HG02678 (cell line): ENCODE data around the gene AADACL4.
"Not testable (repeated sequence)": the region's sequence is repeated elsewhere in the genome, so short reads cannot be mapped to it uniquely, and the experiment has no call there.

Experiments
- ATAC-seq: cut with Tn5 transposase; IDR thresholded peaks from one replicate; pipeline ENCODE4 v1.9.1; 2021; ENCODE audit warnings: mild to moderate bottlenecking, moderate library complexity; ENCODE audit not compliant: unreplicated experiment

Gene AADACL4

DNA sequence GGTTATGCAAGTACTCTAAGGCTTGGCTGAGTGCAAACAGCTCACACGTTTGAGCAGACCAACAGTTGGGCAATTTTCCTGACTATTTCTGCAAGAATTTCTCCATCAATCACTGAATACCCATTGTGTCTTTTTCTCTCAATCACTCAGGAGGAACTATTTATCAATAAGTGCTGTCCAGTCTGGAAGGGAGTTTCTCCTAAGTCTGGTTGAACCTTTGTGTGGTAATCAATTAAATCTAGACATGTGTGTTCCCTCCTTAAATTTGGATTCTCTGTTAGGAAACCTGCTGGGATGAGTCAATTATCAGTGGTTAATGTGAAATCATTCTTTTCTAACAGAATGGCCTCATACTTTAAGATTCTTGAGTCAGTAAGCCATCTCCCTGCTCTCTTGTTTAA is 65.2 kb downstream of the AADACL4 start:
- ATAC-seq, result no peak

DNA sequence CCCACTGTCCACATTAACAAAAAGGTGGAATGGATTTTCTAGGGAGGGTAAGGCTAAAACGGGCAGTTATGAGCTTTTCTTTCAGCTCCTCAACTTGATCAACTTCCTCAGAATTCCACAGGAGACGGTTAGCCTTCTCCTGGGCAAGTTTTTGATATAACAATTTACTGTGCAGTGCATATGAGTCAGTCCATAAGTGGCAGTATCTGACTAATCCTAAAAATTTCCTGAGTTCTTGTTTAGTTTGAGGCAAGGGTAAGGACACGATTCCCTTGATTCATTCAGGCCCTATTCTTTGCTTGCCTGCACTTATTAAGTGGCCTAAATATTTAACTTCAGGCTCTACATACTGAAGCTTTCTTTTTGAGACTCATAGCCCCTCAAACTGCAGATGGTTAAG is 65.8 kb downstream of the AADACL4 start:
- ATAC-seq, result no peak

DNA sequence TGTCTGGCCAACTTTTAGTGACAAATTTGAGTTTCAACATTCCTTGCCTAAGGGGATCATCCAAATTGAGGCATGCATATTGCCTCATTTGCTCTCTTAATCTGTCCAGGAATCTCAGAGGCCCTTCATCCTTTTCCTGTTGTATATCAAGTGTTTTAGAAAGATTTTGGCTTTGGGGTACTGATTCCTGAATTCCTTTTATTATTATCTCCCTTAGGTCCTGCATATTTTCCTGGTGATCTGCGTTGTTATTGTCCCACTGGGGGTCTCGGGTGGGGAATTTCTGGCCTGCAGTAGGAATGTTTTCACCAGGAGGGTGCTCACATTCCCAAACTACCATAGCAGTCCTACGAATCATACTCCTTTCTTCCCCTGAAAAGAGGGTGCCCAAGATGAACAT is 67.7 kb downstream of the AADACL4 start:
- ATAC-seq, result no peak

DNA sequence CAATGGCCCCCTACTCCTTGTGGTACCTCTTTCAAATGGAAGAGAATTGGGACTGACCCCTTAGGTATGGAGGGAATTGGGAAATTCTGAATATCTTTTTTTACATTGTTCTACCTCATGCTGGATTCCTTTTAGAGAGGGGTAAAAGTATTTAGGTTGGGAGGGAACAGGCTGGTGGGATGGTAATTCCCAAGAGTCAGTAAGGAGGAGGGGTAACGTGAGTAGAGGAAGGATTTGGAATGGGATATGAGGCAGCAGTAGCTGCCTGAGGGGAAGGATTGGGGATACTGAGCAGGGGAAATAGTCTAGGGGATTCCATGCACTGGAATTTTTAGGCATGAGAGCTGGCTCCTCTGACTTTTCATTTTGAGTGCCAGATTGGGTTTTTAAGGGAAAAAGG is 68.2 kb downstream of the AADACL4 start:
- ATAC-seq, result no peak

DNA sequence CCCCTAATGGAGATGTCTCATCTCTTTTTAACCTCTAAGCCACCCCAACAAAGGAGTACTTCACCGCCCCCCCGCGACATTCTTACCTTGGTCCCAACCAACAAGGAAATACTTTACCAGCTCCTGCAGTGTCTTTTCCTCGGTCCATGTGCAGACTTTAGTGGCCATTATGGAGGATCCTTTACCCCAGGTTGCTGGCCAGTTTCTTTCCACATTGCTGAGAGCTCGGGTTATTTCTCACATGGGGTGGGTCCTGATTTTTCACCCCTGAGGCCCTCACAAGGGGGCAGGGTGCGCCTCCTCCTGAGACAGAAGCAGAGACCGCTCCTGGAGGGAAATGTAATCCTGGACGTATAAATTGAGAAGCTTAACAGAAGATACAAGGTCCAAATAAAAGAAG is 69.0 kb downstream of the AADACL4 start:
- ATAC-seq, result no peak

DNA sequence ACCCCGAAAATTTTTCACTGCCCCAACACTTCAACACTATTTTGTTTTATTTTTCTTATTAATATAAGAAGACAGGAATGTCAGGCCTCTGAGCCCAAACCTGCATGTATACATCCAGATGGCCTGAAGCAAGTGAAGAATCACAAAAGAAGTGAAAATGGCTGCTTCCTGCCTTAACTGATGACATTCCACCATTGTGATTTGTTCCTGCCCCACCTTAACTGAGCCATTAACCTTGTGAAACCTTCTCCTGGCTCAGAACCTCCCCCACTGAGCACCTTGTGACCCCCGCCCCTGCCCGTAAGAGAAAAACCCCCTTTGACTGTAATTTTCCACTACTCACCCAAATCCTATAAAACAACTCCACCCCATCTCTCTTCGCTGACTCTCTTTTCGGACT is 69.8 kb downstream of the AADACL4 start:
- ATAC-seq, result not testable (repeated sequence)

DNA sequence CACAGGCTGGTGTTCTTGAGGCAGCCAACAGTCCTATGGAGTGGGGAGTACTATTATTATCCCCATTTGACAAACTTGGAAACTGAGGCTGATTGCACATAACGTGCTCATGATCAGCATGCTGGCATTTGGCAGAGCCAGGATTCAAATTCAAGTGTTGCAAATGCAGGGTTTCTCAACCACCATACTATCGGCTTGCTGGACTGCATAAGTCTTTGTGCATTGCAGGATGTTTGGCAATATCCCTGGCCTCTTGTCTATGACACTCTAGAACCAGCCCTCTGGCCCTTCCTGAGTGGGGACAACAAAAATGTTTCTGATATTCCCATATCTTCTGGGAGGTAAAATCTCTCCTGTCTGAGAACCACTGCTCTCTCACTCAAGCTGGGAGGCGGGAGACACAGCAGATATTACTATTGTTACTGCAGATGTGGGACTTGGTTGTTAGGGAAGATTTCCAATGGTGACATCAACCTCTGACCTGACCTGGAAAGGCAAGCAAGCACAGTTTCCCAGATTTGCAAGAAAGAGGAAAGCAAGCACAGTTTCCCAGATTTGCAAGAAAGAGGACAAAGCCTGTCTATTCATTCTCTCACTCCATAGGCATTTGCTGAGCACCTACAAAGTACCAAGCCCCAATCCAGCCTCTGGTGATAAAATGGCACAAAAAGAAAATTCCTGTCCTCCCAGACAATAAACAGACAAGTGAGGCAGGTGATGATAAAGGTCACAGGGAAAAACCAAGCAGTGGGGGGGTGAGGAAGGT is 71.0 kb downstream of the AADACL4 start:
- no peak for ATAC-seq

DNA sequence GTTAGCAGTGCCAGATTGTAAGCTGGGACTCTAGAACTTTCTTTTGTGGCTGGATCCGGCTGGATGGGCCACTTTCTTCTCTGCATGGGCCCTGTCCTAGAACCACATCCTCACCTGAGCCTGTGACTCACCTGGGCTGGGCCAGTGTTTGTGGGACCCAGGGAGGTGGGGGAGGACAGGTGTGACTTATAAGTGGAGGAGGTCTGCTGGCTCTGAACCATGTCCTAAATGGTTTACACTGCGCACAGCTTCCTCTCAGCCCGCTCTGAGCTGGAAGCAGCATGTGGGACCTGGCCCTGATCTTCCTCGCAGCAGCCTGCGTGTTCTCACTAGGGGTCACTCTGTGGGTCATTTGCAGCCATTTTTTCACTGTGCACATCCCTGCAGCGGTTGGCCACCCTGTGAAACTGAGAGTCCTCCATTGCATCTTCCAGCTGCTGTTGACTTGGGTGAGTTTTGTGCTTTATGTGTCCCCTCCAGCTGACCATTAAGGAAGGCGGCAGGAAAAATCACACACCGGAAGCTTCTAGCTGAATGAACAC is 72.1 kb downstream of the AADACL4 start, which contains the start of gene AADACL3:
Gene AADACL3 (plus strand): TSS at position 215 of the 542 bp plus-strand sequence. CDS start 67 bp downstream, at position 282.
- no peak for ATAC-seq
